Kidney (tissue), 14 donors: ENCODE results near the gene AATK. TPM values are rescaled to one million over a fixed set of nuclear protein-coding genes. Genes with fewer than 3 reads are reported as not detected.

ENCODE experiments used
- DNase-seq, 5 donors: peaks; one replicate each; pipeline ENCODE4 v3.0.0-alpha.2; 2013 to 2020
- FAIRE-seq: peaks from 2 replicates; lab custom pipeline; 2012; peaks lifted over from hg19 to GRCh38; lab: Jason Lieb, UNC
- H3K27ac ChIP-seq, 2 donors: one replicate each; pipeline ENCODE4 v1.7.0; 2013; ENCODE audit warnings: low read depth in 2 of 2, low read length in 2 of 2, inconsistent platforms in 1 of 2
- H3K27me3 ChIP-seq: one replicate; pipeline ENCODE4 v1.7.1; 2013; ENCODE audit warnings: low read length, inconsistent platforms; ENCODE audit not compliant: control insufficient read depth, insufficient read depth
- H3K36me3 ChIP-seq, 3 donors: one replicate each; pipeline versions ENCODE4 v1.7.0 to v1.7.1; 2013; ENCODE audit warnings: low read length in 3 of 3, control low read depth in 1 of 3, inconsistent platforms in 1 of 3; ENCODE audit not compliant: insufficient read depth in 3 of 3, control insufficient read depth in 2 of 3
- H3K4me1 ChIP-seq, 3 donors: one replicate each; pipeline versions ENCODE4 v1.7.0 to v1.7.1; 2013; ENCODE audit warnings: low read length in 3 of 3, inconsistent platforms in 1 of 3, low read depth in 1 of 3; ENCODE audit not compliant: control insufficient read depth in 2 of 3, insufficient read depth in 2 of 3
- H3K4me3 ChIP-seq, 3 donors: one replicate each; pipeline versions ENCODE4 v1.7.0 to v1.8.1; 2013; ENCODE audit warnings: low read length in 3 of 3, control low read depth in 1 of 3, inconsistent platforms in 1 of 3
- H3K9ac ChIP-seq, 3 donors: one replicate each; pipeline versions ENCODE4 v1.7.0 to v1.7.1; 2013; ENCODE audit warnings: low read length in 3 of 3, control low read depth in 1 of 3, inconsistent platforms in 1 of 3
- H3K9me3 ChIP-seq, 3 donors: one replicate each; pipeline versions ENCODE4 v1.7.0 to v1.7.1; 2013; ENCODE audit warnings: low read length in 3 of 3, control low read depth in 1 of 3, inconsistent platforms in 1 of 3; ENCODE audit not compliant: control insufficient read depth in 2 of 3, insufficient read depth in 1 of 3
- intact Hi-C: fragments of 100-400 bp; cut with DNase I; formaldehyde crosslinking; loops from one replicate; pipeline ENCODE4 v1.11.1; 2022
- polyA plus RNA-seq: library from polyadenylated mRNA; stranded (reverse); fragments of 350-450 nt; fragmentation: Illumina TruSeq; extraction: RNeasy Lipid Tissue Mini Kit (QIAGEN cat#74804); gene quantifications from one replicate; pipeline ENCODE4 v1.2.3, GENCODE V29; 2014; ENCODE audit warnings: low read depth, low replicate concordance; ENCODE audit not compliant: insufficient read depth
- total RNA-seq: library from RNA; stranded (reverse); fragmentation: NEBNext Ultra II Directional; extraction: Animal tissue kit (Norgen Biotek cat#: 25700); gene quantifications from one replicate; pipeline ENCODE4 v1.2.1, GENCODE V29; 2021
- TF ChIP-seq, protein P1 (sequence below): IDR thresholded peaks from 3 replicates; pipeline ENCODE4 v1.5.1; 2012; ENCODE audit warnings: mild to moderate bottlenecking, moderate library complexity, borderline replicate concordance; ENCODE audit not compliant: insufficient read depth; ENCODE audit errors: extremely low read depth
- donor health status: control.
- donor health status: control.
- donor health status: control.
- donor health status: control.
- donor health status: control.
- donor health status: DM: yes; HTN: yes; CAD: no.
- donor health status: Normal renal cell carcinoma (clear cell type).

AATK gene
- total and polyA plus RNA-seq, 2 donors from 2014 or later: 0.65 to 4.2 TPM

GRCh38 chr17:81173762-81174155, 7.7 kb upstream of the AATK start:
- intact Hi-C loops: no loop called here
- no peaks in the 10 kb centered on the region for H3K27me3 ChIP-seq
- H3K9me3 ChIP-seq: no peaks in the 10 kb centered on the region
- no peaks in the 10 kb centered on the region for H3K4me1 ChIP-seq
- no peak overlapping the region for H3K4me3 ChIP-seq
- DNase-seq (no peak), FAIRE-seq (no peak)
- H3K36me3 ChIP-seq: no peaks in the 10 kb centered on the region
- H3K9ac ChIP-seq: no peak overlapping the region
- H3K27ac ChIP-seq: no peak overlapping the region
- TF ChIP-seq, protein P1, sequence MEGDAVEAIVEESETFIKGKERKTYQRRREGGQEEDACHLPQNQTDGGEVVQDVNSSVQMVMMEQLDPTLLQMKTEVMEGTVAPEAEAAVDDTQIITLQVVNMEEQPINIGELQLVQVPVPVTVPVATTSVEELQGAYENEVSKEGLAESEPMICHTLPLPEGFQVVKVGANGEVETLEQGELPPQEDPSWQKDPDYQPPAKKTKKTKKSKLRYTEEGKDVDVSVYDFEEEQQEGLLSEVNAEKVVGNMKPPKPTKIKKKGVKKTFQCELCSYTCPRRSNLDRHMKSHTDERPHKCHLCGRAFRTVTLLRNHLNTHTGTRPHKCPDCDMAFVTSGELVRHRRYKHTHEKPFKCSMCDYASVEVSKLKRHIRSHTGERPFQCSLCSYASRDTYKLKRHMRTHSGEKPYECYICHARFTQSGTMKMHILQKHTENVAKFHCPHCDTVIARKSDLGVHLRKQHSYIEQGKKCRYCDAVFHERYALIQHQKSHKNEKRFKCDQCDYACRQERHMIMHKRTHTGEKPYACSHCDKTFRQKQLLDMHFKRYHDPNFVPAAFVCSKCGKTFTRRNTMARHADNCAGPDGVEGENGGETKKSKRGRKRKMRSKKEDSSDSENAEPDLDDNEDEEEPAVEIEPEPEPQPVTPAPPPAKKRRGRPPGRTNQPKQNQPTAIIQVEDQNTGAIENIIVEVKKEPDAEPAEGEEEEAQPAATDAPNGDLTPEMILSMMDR: no peak

DNA sequence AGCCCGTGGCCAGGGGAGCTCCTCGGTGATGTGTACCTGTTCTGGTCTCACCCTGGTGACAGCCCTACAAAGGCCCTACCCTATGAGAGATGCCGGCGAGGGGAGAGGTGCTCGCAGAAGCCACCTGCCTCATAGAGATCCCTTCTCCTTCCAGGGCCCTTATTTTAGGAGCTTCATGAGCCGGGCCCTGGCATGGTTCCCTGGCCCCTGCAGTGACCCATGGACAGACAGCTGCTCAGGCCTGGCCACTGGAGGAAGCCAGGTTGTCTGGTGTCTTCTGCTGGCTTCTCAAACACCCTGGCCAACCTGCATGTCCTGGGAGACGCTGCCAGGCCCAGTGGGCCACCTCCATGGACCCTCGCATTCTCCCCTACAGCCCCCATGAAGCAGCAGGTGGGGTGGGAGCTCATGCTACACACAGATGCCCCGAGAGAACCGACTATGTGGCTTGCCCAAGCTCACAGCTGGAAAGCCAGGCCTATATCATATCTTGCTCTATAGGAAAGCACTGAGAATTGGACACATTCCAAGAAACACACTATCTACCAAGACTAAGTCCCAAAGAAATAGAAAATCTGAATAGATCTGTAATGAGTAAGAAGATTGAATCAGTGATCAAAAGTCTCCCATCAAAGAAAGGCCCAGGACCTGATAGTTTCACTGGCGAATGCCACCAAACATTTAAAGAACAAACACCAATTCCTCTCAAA, 7.2 kb upstream of the AATK start:
- intact Hi-C loops: no loop called here
- H3K27me3 ChIP-seq: no peaks in the 10 kb centered on the region
- H3K36me3 ChIP-seq: no peaks in the 10 kb centered on the region
- DNase-seq: no peak
- no peak overlapping the region for H3K27ac ChIP-seq
- H3K9me3 ChIP-seq: no peaks in the 10 kb centered on the region
- H3K4me3 ChIP-seq: no peak overlapping the region
- TF ChIP-seq, protein P1: no peak
- H3K9ac ChIP-seq: no peak overlapping the region
- H3K4me1 ChIP-seq: no peaks in the 10 kb centered on the region
- FAIRE-seq: no peak

DNA sequence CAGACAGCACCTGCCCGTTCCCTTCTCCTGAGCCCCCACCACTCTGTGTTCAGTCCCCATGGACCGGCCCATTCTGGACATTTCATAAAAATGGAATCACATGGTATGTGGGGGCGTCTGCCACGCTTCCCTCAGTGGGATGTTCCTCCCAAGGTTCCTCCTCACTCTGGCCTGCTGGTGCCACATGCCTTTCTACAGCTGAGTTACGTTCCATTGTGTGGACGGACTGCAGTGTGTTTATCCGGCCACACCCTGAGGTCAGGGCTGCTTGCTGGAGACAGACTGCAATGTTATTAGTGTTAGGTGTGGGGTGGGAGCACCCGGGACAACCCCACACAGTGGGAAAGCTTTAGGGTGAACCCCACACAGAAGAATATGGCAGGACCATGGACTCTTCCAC, 5.9 kb upstream of the AATK start:
- H3K27me3 ChIP-seq: no peaks in the 10 kb centered on the region
- no peak overlapping the region for H3K9ac ChIP-seq
- H3K36me3 ChIP-seq: no peaks in the 10 kb centered on the region
- no peak for DNase-seq
- TF ChIP-seq, protein P1: no peak
- H3K27ac ChIP-seq: no peak overlapping the region
- H3K9me3 ChIP-seq: no peaks in the 10 kb centered on the region
- FAIRE-seq: no peak
- no peaks in the 10 kb centered on the region for H3K4me1 ChIP-seq
- intact Hi-C loops: no loop called here
- no peak overlapping the region for H3K4me3 ChIP-seq
